Liver (tissue), 2 donors: ENCODE data around the gene STEAP2.

Experiments
- CTCF ChIP-seq: fragments of 150-350 bp; IDR thresholded peaks from 2 replicates; pipeline ENCODE4 v1.5.1; 2017; ENCODE audit warnings: improper control_type of control experiment, low read depth, low read length; ENCODE audit not compliant: missing input control
- MAX ChIP-seq: IDR thresholded peaks from 2 replicates; pipeline ENCODE4 v1.6.1; 2016; ENCODE audit warnings: antibody characterized with exemption
- donor health status: healthy.

GRCh38 chr7:90210475-90210874 lies 1.1 kb upstream of the STEAP2 start:
- TF ChIP-seq CTCF (no peak), MAX (no peak)
